ENCODE results near the gene RPL36.
"Not testable (repeated sequence)": the region's sequence is repeated elsewhere in the genome, so short reads cannot be mapped to it uniquely, and the experiment has no call there.

RPL36 gene

DNA sequence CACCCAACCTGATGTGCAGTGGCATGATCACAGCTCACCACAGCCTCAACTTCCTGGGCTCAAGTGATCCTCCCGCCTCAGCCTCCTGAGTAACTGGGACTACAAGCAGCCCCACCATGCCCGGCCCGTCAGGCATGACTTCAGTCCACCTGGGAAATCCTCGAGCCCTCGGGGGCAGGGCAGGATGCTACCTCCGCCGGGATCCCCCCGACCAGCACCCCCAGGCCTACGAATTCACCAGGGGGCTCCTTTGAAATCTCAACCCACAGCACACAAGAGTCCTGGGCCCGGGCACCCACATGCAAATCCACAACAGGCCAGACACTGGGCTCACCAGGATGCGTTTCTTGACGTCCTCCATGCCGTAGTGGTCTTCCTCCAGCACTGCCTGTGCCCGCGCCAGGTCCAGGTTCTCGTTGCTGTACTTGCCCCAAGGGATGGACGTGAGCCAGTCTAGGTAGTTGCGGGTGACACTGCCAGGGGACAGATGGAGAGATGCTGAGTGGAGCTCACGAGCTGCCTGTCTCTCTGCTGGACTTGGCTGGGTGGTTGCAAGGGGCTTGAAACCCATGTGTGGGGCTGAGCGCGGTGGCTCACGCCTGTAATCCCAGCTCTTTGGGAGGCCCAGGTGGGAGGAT, 10.5 kb downstream of the RPL36 start:
- DNase-seq (ENCODE audit: low read depth) = no peak
- no peaks in the 10 kb centered on the region for H3K9me3 ChIP-seq (ENCODE audit: control insufficient read depth, low read length)
- H3K9ac ChIP-seq (ENCODE audit: low read length) = no peak overlapping the region
- peaks cover 62% of the 10 kb centered on the region for H3K36me3 ChIP-seq (ENCODE audit: control insufficient read depth, insufficient read depth, low read length, severe bottlenecking)
- H3K27me3 ChIP-seq (replicated peaks; ENCODE audit: control insufficient read depth, insufficient read depth, low read length) = no peaks in the 10 kb centered on the region
- H3K4me3 ChIP-seq (ENCODE audit: low read length) = no peak overlapping the region
- no peaks in the 10 kb centered on the region for H3K4me1 ChIP-seq (ENCODE audit: control insufficient read depth, insufficient read depth, low read length)

DNA sequence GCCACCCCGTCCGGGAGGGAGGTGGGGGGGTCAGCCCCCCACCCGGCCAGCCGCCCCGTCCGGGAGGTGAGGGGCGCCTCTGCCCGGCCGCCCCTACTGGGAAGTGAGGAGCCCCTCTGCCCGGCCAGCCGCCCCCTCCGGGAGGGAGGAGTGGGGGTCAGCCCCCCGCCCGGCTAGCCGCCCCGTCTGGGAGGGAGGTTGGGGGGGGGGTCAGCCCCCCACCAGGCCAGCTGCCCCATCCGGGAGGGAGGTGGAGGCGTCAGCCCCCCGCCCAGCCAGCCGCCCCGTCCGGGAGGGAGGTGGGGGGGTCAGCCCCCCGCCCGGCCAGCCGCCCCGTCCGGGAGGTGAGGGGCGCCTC, 11.9 kb downstream of the RPL36 start:
- H3K36me3 ChIP-seq (ENCODE audit: control insufficient read depth, insufficient read depth, low read length, severe bottlenecking) = peaks cover 62% of the 10 kb centered on the region
- not testable (repeated sequence) for H3K27me3 ChIP-seq (replicated peaks; ENCODE audit: control insufficient read depth, insufficient read depth, low read length)

DNA sequence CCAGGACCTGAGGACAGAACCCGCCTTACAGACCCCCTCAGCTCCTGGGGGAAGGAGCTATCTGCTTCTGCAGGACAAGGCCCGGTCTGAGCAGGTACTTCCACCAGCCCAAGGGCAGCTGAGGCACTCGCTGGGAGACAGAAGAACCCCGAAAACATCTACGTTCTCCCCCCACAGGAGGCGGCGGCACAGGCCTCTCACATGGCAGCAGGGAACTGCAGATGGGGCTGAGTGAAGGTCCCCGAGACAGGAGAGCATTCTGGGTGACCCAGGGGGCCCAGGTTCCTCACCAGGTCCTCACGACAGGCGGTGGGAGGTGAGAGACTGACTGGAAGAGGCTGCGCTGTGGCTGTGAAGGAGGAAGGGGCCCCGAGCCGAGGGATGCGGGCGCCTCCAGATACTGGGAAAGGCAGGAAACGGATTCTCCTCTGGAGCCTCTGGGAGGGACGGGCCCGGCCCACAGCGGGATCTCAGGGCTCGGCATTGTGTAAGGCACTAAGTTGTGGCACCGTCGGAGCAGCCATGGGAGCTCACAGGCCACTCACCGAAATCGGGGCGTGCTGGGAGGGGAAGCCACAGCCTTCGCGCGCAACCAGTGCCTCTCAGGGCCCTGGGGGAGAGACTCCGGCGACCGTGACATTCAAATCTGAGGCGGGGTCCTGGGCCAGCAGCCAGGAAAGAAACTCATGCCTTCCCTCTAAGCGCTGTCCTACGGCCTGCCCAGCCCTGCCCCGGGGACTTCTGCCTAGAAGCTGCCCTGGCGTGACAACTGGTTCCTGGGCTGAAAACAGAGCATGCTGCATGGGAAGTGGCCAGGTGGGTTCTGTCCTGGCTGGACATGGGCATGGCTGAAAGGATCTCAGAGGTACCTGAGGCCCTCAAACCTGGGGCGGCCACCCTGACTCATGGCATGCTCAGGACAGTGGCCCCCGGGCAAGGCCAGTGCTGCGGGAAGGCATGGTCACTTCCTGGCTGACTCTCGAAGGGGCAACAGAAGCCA, 14.0 kb downstream of the RPL36 start:
- H3K9me3 ChIP-seq (ENCODE audit: control insufficient read depth, low read length) = no peaks in the 10 kb centered on the region
- no peaks in the 10 kb centered on the region for H3K27me3 ChIP-seq (replicated peaks; ENCODE audit: control insufficient read depth, insufficient read depth, low read length)
- DNase-seq (ENCODE audit: low read depth) = no peak
- H3K36me3 ChIP-seq (ENCODE audit: control insufficient read depth, insufficient read depth, low read length, severe bottlenecking) = peaks cover 65% of the 10 kb centered on the region
- no peak overlapping the region for H3K9ac ChIP-seq (ENCODE audit: low read length)
- no peaks in the 10 kb centered on the region for H3K4me1 ChIP-seq (ENCODE audit: control insufficient read depth, insufficient read depth, low read length)
- no peak overlapping the region for H3K4me3 ChIP-seq (ENCODE audit: low read length)

More for the DNA sequence above, 11.9 kb downstream of the RPL36 start:
- H3K4me1 ChIP-seq (ENCODE audit: control insufficient read depth, insufficient read depth, low read length); H3K9ac ChIP-seq (ENCODE audit: low read length); DNase-seq (ENCODE audit: low read depth); H3K4me3 ChIP-seq (ENCODE audit: low read length); H3K9me3 ChIP-seq (ENCODE audit: control insufficient read depth, low read length): not testable (repeated sequence)

DNA sequence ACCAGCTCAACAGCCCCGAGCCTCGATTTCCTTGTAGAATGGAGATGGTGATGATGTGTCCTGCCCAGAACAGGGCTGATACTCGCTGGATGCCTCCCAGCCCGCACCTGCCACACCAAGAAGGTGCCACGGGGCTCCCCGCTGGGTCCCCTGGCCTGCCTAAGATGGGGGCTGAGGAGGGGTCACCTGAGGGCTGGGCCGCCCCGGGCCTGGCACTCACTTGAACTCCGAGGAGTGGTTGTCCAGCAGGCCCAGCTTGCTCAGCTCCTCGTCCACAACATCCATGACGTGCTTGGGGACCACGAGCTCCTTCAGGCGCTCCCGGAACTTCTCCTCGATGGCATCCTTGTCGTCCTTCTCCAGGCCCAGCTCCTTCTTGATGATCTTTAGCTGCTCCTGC, 15.5 kb downstream of the RPL36 start:
- no peaks in the 10 kb centered on the region for H3K4me1 ChIP-seq (ENCODE audit: control insufficient read depth, insufficient read depth, low read length)
- no peak overlapping the region for H3K4me3 ChIP-seq (ENCODE audit: low read length)
- no peaks in the 10 kb centered on the region for H3K27me3 ChIP-seq (replicated peaks; ENCODE audit: control insufficient read depth, insufficient read depth, low read length)
- H3K9ac ChIP-seq (ENCODE audit: low read length) = no peak overlapping the region
- peaks cover 63% of the 10 kb centered on the region for H3K36me3 ChIP-seq (ENCODE audit: control insufficient read depth, insufficient read depth, low read length, severe bottlenecking)
- no peaks in the 10 kb centered on the region for H3K9me3 ChIP-seq (ENCODE audit: control insufficient read depth, low read length)
- no peak for DNase-seq (ENCODE audit: low read depth)

DNA sequence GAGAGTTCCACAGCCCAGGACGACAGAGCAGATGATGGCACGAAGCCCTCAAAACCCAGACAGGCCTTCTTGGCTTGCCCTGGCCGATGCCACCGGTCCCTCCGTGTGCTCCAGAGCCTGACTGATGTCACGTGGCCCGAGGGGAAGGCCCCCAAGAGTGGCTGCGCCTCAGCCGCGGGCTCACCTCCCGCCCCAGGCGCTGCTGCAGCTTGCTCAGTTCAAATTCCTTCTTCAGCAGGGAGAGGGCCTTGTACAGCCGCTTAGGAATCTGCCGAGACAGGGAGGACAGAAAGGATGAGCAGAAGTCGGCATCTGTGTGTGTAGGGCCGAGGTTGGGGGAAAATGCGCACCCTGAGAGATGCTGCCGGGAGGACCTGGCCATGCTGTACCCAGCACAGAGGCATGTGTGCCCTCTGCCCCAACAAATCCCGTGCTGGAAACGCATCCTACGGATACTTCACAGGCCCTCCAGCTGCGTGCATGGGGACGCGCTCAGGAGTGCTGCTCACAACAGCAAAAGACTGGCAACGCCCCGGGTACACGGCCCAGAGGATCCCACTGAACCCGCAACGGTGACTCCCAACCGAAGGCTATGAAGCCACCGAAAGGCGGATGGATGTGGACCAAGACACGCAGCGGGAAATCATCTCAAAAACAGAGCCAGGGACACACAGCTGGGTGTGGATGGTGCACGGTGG, 16.9 kb downstream of the RPL36 start:
- Histone ChIP-seq H3K4me1 (ENCODE audit: control insufficient read depth, insufficient read depth, low read length) (no peaks in the 10 kb centered on the region), H3K4me3 (ENCODE audit: low read length) (no peak overlapping the region), H3K9ac (ENCODE audit: low read length) (no peak overlapping the region), H3K27me3 (replicated peaks; ENCODE audit: control insufficient read depth, insufficient read depth, low read length) (no peaks in the 10 kb centered on the region), H3K36me3 (ENCODE audit: control insufficient read depth, insufficient read depth, low read length, severe bottlenecking) (peaks cover 74% of the 10 kb centered on the region), H3K9me3 (ENCODE audit: control insufficient read depth, low read length) (no peaks in the 10 kb centered on the region)
- no peak for DNase-seq (ENCODE audit: low read depth)

DNA sequence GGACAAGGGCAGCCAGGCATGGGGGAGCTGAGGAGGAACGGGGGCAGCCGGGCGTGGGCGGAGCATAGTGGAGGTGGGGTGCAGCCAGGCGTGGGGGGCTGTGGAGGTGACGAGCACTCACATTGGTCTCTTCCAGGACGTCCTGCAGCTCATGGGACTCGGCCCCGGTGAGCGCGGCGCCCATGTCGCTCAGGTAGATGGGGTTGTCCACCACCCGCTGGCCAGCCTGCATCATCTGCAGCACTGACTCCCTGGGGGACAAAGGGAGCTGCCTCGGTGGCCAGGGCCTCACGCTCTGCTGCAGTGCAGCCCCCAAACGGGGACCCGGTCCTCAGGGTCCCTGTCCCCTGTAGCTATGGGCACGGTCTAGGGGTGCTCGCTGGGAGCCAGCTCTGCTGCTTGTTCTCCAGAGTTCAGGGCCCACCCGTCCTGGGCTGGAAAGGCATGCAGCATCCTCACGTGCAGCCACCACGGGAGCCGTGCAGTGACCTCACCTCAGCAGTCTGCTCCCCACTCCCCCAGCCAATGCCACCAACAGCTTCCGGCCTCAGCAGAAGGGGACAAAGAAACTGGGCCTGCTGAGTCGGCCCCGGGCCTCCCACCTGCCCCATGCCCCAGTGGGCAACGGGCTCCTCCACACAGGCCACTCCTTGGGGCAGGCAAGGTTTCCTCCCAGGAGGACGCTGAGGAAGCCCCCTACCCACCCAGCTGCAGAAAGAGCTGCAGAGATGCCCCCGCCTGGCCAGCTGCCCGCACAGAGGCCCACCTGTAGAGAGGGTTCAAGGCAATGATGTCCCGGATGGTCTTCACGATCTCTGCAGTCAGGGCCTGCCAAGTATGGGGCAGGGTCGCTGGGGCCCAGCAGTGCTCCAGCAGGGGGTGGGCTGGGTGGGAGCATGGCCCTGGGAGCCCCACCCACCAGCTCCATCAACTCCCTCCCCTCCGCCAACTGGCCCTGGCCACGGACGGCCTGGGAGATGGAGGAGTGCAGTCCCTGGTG, 17.8 kb downstream of the RPL36 start:
- Histone ChIP-seq H3K9ac (ENCODE audit: low read length) (no peak overlapping the region), H3K9me3 (ENCODE audit: control insufficient read depth, low read length) (no peaks in the 10 kb centered on the region), H3K4me3 (ENCODE audit: low read length) (no peak overlapping the region), H3K36me3 (ENCODE audit: control insufficient read depth, insufficient read depth, low read length, severe bottlenecking) (peaks cover 83% of the 10 kb centered on the region), H3K4me1 (ENCODE audit: control insufficient read depth, insufficient read depth, low read length) (no peaks in the 10 kb centered on the region), H3K27me3 (replicated peaks; ENCODE audit: control insufficient read depth, insufficient read depth, low read length) (no peaks in the 10 kb centered on the region)
- DNase-seq (ENCODE audit: low read depth) = no peak

DNA sequence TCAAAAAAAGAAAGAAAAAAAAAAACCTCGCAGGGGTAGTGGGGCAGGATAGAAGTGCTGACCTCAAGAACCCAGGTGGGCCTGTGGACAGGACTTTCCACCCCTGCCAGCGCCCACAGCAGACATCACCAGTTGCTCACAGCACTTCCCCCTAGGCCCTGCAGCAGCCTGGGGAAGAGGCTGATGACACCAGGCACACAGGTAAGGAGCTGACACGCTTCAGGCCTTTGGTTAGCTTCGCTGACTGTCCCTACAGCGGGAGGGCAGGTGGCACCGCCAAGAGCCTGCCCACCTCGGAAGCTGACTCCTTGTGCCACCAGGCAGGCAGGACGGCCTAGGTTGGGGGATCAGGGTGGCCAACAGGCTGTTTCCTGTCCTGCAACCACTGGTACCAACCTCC, 20.9 kb downstream of the RPL36 start:
- H3K27me3 ChIP-seq (replicated peaks; ENCODE audit: control insufficient read depth, insufficient read depth, low read length) = no peaks in the 10 kb centered on the region
- no peaks in the 10 kb centered on the region for H3K4me1 ChIP-seq (ENCODE audit: control insufficient read depth, insufficient read depth, low read length)
- no peak overlapping the region for H3K9ac ChIP-seq (ENCODE audit: low read length)
- no peak overlapping the region for H3K4me3 ChIP-seq (ENCODE audit: low read length)
- H3K9me3 ChIP-seq (ENCODE audit: control insufficient read depth, low read length) = no peaks in the 10 kb centered on the region
- H3K36me3 ChIP-seq (ENCODE audit: control insufficient read depth, insufficient read depth, low read length, severe bottlenecking) = peaks cover 65% of the 10 kb centered on the region
- no peak for DNase-seq (ENCODE audit: low read depth)

DNA sequence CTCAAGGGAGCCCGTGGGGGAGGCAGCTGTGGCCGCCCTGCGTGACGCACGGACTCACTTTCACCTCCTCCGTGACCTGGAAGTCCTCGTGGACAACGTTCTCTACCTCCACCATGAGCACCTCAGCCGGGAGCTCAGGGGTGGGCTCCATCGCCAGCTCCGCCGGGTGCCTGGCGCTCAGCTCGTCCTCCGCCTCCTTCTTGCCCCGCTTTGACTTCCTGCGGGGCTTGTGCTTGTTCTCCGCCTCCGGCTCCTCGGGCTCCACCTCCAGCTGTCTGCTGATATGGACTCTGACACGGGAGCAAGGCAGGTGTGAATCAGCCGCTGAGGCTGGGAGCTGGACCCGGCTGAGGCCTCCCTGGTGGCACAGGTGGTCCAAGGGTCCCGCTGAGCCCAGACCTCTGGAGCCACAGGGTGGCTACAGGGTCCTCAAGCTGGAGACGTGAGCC, 21.6 kb downstream of the RPL36 start:
- peaks cover 58% of the 10 kb centered on the region for H3K36me3 ChIP-seq (ENCODE audit: control insufficient read depth, insufficient read depth, low read length, severe bottlenecking)
- no peaks in the 10 kb centered on the region for H3K9me3 ChIP-seq (ENCODE audit: control insufficient read depth, low read length)
- no peak overlapping the region for H3K4me3 ChIP-seq (ENCODE audit: low read length)
- no peak for DNase-seq (ENCODE audit: low read depth)
- no peaks in the 10 kb centered on the region for H3K27me3 ChIP-seq (replicated peaks; ENCODE audit: control insufficient read depth, insufficient read depth, low read length)
- H3K9ac ChIP-seq (ENCODE audit: low read length) = no peak overlapping the region
- no peaks in the 10 kb centered on the region for H3K4me1 ChIP-seq (ENCODE audit: control insufficient read depth, insufficient read depth, low read length)

DNA sequence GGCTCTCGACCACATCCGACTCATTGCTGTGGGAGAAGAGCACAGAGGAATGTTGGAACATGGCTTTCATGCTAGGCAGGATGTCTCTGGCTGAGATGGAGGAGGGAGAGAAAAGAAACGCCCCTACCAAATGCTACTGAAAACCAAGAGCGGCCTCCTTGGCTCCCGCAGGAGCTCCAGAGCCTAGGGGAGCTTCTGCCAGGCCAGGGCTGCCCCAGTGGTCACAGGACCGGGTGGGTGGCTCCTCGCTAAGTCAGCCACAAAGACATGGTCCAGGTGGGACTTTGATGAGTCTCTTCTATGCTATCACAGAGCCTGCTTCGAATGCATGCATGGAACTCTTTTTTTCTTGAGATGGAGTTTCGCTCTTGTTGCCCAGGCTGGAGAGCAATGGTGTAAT, 23.1 kb downstream of the RPL36 start:
- DNase-seq (ENCODE audit: low read depth) = no peak
- H3K4me1 ChIP-seq (ENCODE audit: control insufficient read depth, insufficient read depth, low read length) = peaks cover 13% of the 10 kb centered on the region
- H3K27me3 ChIP-seq (replicated peaks; ENCODE audit: control insufficient read depth, insufficient read depth, low read length) = no peaks in the 10 kb centered on the region
- no peak overlapping the region for H3K4me3 ChIP-seq (ENCODE audit: low read length)
- H3K9me3 ChIP-seq (ENCODE audit: control insufficient read depth, low read length) = no peaks in the 10 kb centered on the region
- H3K36me3 ChIP-seq (ENCODE audit: control insufficient read depth, insufficient read depth, low read length, severe bottlenecking) = peaks cover 43% of the 10 kb centered on the region
- no peak overlapping the region for H3K9ac ChIP-seq (ENCODE audit: low read length)

DNA sequence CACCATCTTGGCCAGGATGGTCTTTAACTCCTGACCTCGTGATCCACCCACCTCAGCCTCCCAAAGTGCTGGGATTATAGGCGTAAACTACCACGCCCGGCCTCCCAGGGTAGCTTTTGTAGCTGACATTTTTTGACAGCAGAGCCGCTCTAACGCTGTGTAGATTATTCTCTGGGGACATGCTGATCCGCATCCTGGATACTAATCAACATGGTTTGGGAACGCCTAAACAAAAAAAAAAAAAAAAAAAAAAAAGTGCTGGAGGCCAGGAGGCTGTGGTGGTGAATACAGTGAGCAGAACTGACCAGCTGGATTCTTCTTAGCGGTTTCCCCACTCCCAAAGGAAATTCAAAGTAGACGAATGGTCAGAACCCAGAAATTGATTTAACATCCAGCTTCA, 24.7 kb downstream of the RPL36 start:
- Histone ChIP-seq H3K4me3 (ENCODE audit: low read length) (no peak overlapping the region), H3K27me3 (replicated peaks; ENCODE audit: control insufficient read depth, insufficient read depth, low read length) (no peaks in the 10 kb centered on the region), H3K36me3 (ENCODE audit: control insufficient read depth, insufficient read depth, low read length, severe bottlenecking) (peaks cover 38% of the 10 kb centered on the region), H3K9ac (ENCODE audit: low read length) (no peak overlapping the region), H3K4me1 (ENCODE audit: control insufficient read depth, insufficient read depth, low read length) (peaks cover 16% of the 10 kb centered on the region), H3K9me3 (ENCODE audit: control insufficient read depth, low read length) (no peaks in the 10 kb centered on the region)
- no peak for DNase-seq (ENCODE audit: low read depth)

Data from adipocyte (in vitro differentiated cells).